HCT116 (cell line): ENCODE results near the gene KRTAP10-7. TPM values are rescaled to one million over a fixed set of nuclear protein-coding genes. Genes with fewer than 3 reads are reported as not detected.

Source experiments
- ATAC-seq: fragments of 200-7000 bp; cut with Tn5 transposase; 2 replicates; pipeline ENCODE4 v1.9.1; 2020; ENCODE audit warnings: mild to moderate bottlenecking, moderate library complexity
- BruUV-seq: library from RNA; stranded (reverse); fragments of 400-500 nt; replicated peaks from 2 replicates; lab custom pipeline; 2021; lab: Mats Ljungman, UMichigan
- CTCF ChIA-PET: fragments of 300-600 bp; sonication (Branson Sonifier 250); formaldehyde crosslinking; loops from one replicate; lab custom pipeline; 2021; ENCODE audit warnings: antibody characterized with exemption; lab: Charles Lee
- POLR2A ChIA-PET: fragments of 300-600, 350-600 bp; sonication (Branson Sonifier 250); formaldehyde crosslinking; loops from one replicate; lab custom pipeline; 2021; ENCODE audit warnings: antibody characterized with exemption; lab: Charles Lee
- RAD21 ChIA-PET, 2 experiments: fragments of 300-600 bp; sonication (Branson Sonifier 250); formaldehyde crosslinking; loops; one replicate each; lab custom pipeline; 2023; ENCODE audit warnings: low total read pairs in 2 of 2; ENCODE audit not compliant: uncharacterized antibody in 2 of 2, unreplicated experiment in 2 of 2, low non-redundant PET in 1 of 2; lab: Charles Lee
- DNase-seq: peaks from one replicate; pipeline ENCODE4 v3.0.0-alpha.2; 2010; ENCODE audit warnings: low read depth, low spot score
- H2AFZ ChIP-seq: fragments of 200-600 bp; shearing (Covaris generic), sonication (generic); 2 replicates; pipeline ENCODE4 v1.6.1; 2017; ENCODE audit warnings: low read depth, mixed run types, mixed read lengths, antibody characterized with exemption, low read length; ENCODE audit not compliant: poor library complexity, severe bottlenecking
- H3K27ac ChIP-seq: 2 replicates; pipeline ENCODE4 v1.5.1; 2012; ENCODE audit warnings: low read depth, low read length
- H3K27me3 ChIP-seq: fragments of 200-600 bp; sonication (generic); 2 replicates; pipeline ENCODE4 v1.6.1; 2016; ENCODE audit warnings: mixed run types, low read length, mixed read lengths; ENCODE audit not compliant: insufficient read depth
- H3K36me3 ChIP-seq, 2 experiments: fragments of 200-500 bp in 1 of 2; fragments of 200-600 bp in 1 of 2; sonication (Bioruptor generic) in 1 of 2; sonication (generic) in 1 of 2; 2 replicates each; pipeline versions ENCODE4 v1.5.1 to v1.6.1; 2014 to 2016; ENCODE audit warnings: low read length in 2 of 2, inconsistent platforms in 1 of 2, mixed read lengths in 1 of 2, mixed run types in 1 of 2; ENCODE audit not compliant: insufficient read depth in 2 of 2, control insufficient read depth in 1 of 2
- H3K4me1 ChIP-seq, 2 experiments: fragments of 200-600 bp in 1 of 2; sonication (generic) in 1 of 2; 2 replicates each; pipeline versions ENCODE4 v1.5.1 to v1.6.1; 2012 to 2017; ENCODE audit warnings: low read length in 2 of 2, inconsistent platforms in 1 of 2, mild to moderate bottlenecking in 1 of 2, mixed read lengths in 1 of 2, mixed run types in 1 of 2, moderate library complexity in 1 of 2; ENCODE audit not compliant: insufficient read depth in 2 of 2, control insufficient read depth in 1 of 2
- H3K4me2 ChIP-seq: fragments of 200-600 bp; sonication (generic); 2 replicates; pipeline ENCODE4 v1.6.1; 2017; ENCODE audit warnings: mixed run types, low read length, mixed read lengths
- H3K4me3 ChIP-seq, 2 experiments: fragments of 200-600 bp in 1 of 2; sonication (generic) in 1 of 2; replicated peaks in 1 of 2; 2 replicates each; pipeline ENCODE4 v1.5.1; 2011 to 2016; ENCODE audit warnings: low read length in 2 of 2, control low read depth in 1 of 2, low read depth in 1 of 2, mild to moderate bottlenecking in 1 of 2, mixed read lengths in 1 of 2, mixed run types in 1 of 2
- H3K79me2 ChIP-seq: fragments of 200-600 bp; sonication (generic); 2 replicates; pipeline ENCODE4 v1.6.1; 2017; ENCODE audit warnings: mild to moderate bottlenecking, mixed run types, low read length, moderate library complexity, mixed read lengths; ENCODE audit not compliant: insufficient read depth
- H3K9ac ChIP-seq: fragments of 200-600 bp; sonication (generic); 2 replicates; pipeline ENCODE4 v1.6.1; 2016; ENCODE audit warnings: low read length, mixed read lengths
- H3K9me2 ChIP-seq: fragments of 200-600 bp; sonication (generic), shearing (Covaris generic); 2 replicates; pipeline ENCODE4 v1.6.1; 2017; ENCODE audit warnings: mixed run types, mild to moderate bottlenecking, moderate library complexity; ENCODE audit not compliant: insufficient read depth
- H3K9me3 ChIP-seq, 2 experiments: fragments of 200-500 bp in 1 of 2; fragments of 200-600 bp in 1 of 2; sonication (Bioruptor generic) in 1 of 2; sonication (generic) in 1 of 2; 2 replicates each; pipeline ENCODE4 v1.6.1; 2014 to 2017; ENCODE audit warnings: low read length in 2 of 2, mixed read lengths in 2 of 2, inconsistent platforms in 1 of 2, low read depth in 1 of 2, mild to moderate bottlenecking in 1 of 2, mixed run types in 1 of 2, moderate library complexity in 1 of 2; ENCODE audit not compliant: control insufficient read depth in 1 of 2, insufficient read depth in 1 of 2
- H4K20me1 ChIP-seq: fragments of 200-600 bp; sonication (generic), shearing (Covaris generic); 2 replicates; pipeline ENCODE4 v1.6.1; 2017; ENCODE audit warnings: mixed run types, mild to moderate bottlenecking, moderate library complexity; ENCODE audit not compliant: insufficient read depth
- CEBPB ChIP-seq: IDR thresholded peaks from 2 replicates; pipeline ENCODE4 v1.6.1; 2012; ENCODE audit warnings: low read depth
- CTCF ChIP-seq, 3 experiments: fragments of 200-600 bp in 1 of 3; sonication (generic) in 1 of 3; IDR thresholded peaks in 2 of 3; conservative IDR thresholded peaks in 1 of 3; 2 replicates each; pipeline ENCODE4 v1.5.1; 2012 to 2017; ENCODE audit warnings: low read depth in 2 of 3, low read length in 2 of 3, antibody characterized with exemption in 1 of 3, borderline replicate concordance in 1 of 3, control low read depth in 1 of 3, mild to moderate bottlenecking in 1 of 3, mixed read lengths in 1 of 3, mixed run types in 1 of 3, moderate library complexity in 1 of 3; ENCODE audit not compliant: insufficient read depth in 1 of 3
- FOSL1 ChIP-seq: IDR thresholded peaks from 2 replicates; pipeline ENCODE4 v1.6.1; 2012; ENCODE audit warnings: low read depth
- MAX ChIP-seq: IDR thresholded peaks from 2 replicates; pipeline ENCODE4 v1.6.1; 2012
- POLR2AphosphoS5 ChIP-seq: IDR thresholded peaks from 2 replicates; pipeline ENCODE4 v1.6.1; 2011; ENCODE audit warnings: mild to moderate bottlenecking, low read depth, low read length, moderate library complexity
- RAD21 ChIP-seq: IDR thresholded peaks from 2 replicates; pipeline ENCODE4 v1.6.1; 2012; ENCODE audit warnings: low read depth, mild to moderate bottlenecking
- SIN3A ChIP-seq: IDR thresholded peaks from 2 replicates; pipeline ENCODE4 v1.6.1; 2012; ENCODE audit warnings: low read depth
- SRF ChIP-seq: IDR thresholded peaks from 2 replicates; pipeline ENCODE4 v1.6.1; 2012; ENCODE audit warnings: low read depth
- TCF7L2 ChIP-seq: IDR thresholded peaks from 2 replicates; pipeline ENCODE4 v1.7.0; 2011; ENCODE audit warnings: borderline replicate concordance, inconsistent platforms; ENCODE audit not compliant: insufficient read depth, insufficient read length; ENCODE audit errors: extremely low read depth
- ZFX ChIP-seq: fragments of 450-650 bp; IDR thresholded peaks from 2 replicates; pipeline ENCODE4 v1.6.1; 2017
- intact Hi-C: fragments of 100-400 bp; cut with micrococcal nuclease; formaldehyde crosslinking; loops from 2 replicates; pipeline ENCODE4 v1.10.0; 2022
- total RNA-seq: library from RNA; stranded (reverse); gene quantifications from one replicate; pipeline ENCODE4 v1.2.1, GENCODE V29; 2021; ENCODE audit not compliant: unreplicated experiment
- TF ChIP-seq, protein P1 (sequence below): IDR thresholded peaks from 2 replicates; pipeline ENCODE4 v1.6.1; 2011; ENCODE audit warnings: mild to moderate bottlenecking, low read length, moderate library complexity; ENCODE audit not compliant: insufficient replicate concordance; ENCODE audit errors: extremely low read depth
- TF ChIP-seq, protein P2 (sequence below): IDR thresholded peaks from 2 replicates; pipeline ENCODE4 v1.6.1; 2012

Gene KRTAP10-7
- total RNA-seq, 1 experiment from 2014 or later, result not detected

DNA sequence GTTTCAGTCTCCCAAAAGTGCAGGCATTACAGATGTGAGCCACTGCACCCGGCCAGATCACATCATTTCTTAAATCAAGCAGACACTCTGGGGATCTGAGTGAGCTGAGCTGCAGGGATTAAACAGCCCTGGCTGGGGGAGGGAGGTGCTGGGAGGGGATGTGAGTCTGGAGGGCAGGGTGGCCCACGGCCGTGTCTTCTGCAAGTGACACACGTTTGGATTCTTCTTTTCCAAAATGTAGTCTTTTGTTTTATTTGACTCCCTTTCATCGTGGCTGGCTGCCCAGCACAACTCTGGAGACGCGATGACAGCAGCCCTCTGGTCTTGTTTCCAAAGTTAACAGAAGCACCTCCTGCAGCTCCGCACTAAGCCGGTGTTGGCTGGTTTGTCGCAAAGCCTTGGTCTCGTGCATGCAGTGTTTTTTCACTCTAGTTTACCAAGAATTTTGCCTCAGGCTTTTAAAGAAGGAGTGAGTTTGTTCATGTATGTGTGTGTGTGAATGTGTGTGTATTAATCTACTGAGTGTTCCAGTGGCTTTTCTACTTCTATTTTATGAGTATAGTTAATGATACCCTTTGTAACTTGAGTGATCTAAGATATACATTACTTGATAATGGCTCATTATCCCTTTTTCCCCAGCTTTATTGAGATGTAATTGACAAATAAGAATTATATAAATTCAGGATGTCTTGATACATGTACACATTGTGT lies 17.2 kb upstream of the KRTAP10-7 start (continued):
- no peak for TF ChIP-seq FOSL1
- TF ChIP-seq, all 23 proteins: peak for 0

- no peak for DNase-seq
- CTCF ChIA-PET, result no interaction called here
- Histone ChIP-seq H3K9me2 (no peaks in the 10 kb centered on the region), H3K4me2 (no peak overlapping the region), H3K9ac (no peak overlapping the region), H3K27ac (no peak overlapping the region), H2AFZ (no peak overlapping the region), H3K36me3 (no peaks in the 10 kb centered on the region), H4K20me1 (no peaks in the 10 kb centered on the region), H3K4me1 (no peaks in the 10 kb centered on the region), H3K9me3 (no peaks in the 10 kb centered on the region), H3K79me2 (no peaks in the 10 kb centered on the region)
- no TSS peak for BruUV-seq
- intact Hi-C loops, result no loop called here
- ATAC-seq, result no peak
- RAD21 ChIA-PET, result no interaction called here
- POLR2A ChIA-PET, result no interaction called here
- TF ChIP-seq POLR2AphosphoS5, result no peak
- TF ChIP-seq, protein P1, sequence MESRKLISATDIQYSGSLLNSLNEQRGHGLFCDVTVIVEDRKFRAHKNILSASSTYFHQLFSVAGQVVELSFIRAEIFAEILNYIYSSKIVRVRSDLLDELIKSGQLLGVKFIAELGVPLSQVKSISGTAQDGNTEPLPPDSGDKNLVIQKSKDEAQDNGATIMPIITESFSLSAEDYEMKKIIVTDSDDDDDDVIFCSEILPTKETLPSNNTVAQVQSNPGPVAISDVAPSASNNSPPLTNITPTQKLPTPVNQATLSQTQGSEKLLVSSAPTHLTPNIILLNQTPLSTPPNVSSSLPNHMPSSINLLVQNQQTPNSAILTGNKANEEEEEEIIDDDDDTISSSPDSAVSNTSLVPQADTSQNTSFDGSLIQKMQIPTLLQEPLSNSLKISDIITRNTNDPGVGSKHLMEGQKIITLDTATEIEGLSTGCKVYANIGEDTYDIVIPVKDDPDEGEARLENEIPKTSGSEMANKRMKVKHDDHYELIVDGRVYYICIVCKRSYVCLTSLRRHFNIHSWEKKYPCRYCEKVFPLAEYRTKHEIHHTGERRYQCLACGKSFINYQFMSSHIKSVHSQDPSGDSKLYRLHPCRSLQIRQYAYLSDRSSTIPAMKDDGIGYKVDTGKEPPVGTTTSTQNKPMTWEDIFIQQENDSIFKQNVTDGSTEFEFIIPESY, result no peak
- no peak for TF ChIP-seq SRF
- TF ChIP-seq, protein P2, sequence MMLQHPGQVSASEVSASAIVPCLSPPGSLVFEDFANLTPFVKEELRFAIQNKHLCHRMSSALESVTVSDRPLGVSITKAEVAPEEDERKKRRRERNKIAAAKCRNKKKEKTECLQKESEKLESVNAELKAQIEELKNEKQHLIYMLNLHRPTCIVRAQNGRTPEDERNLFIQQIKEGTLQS, result no peak
- TF ChIP-seq SIN3A, result no peak
- TF ChIP-seq CTCF (IDR thresholded peaks at IDR 0.05 in 2 of 3, conservative IDR thresholded peaks at IDR 0.05 in 1 of 3; ENCODE audit: borderline replicate concordance in 1 of 3, insufficient read depth in 1 of 3, low read depth in 2 of 3, low read length in 2 of 3), result no peak
- no peak for TF ChIP-seq ZFX
- TF ChIP-seq RAD21, result no peak
- TF ChIP-seq CEBPB, result no peak
- TF ChIP-seq MAX, result no peak
- no peak for TF ChIP-seq TCF7L2
- TF ChIP-seq, all 23 proteins: peak for 0
- peaks cover 25% of the 10 kb centered on the region for H3K27me3 ChIP-seq
- H3K4me3 ChIP-seq, result no peak overlapping the region
Measured at GRCh38 chr21:44583800-44584147, 16.6 kb upstream of the KRTAP10-7 start.
